ENCODE results near the gene ZNF579. TPM values are rescaled to one million over a fixed set of nuclear protein-coding genes. Genes with fewer than 3 reads are reported as not detected.
A peak's percentile ranks its signal among the peaks of the same experiment; 100 is the strongest.

The ZNF579 gene
- total and polyA plus RNA-seq, 9 of the 15 experiments (the other 6 are each of a cell fraction or from before 2014, with no cell fraction given), result 0.06 to 15.9 (median 1.6) TPM

GRCh38 chr19:55585658-55586339 is 5.2 kb upstream of the ZNF579 start:
- Histone ChIP-seq H3K27ac (ENCODE audit: extremely low read depth, low read depth, low read length) (no peak overlapping the region), H3K27me3 (ENCODE audit: control insufficient read depth in 2 of 2, insufficient read depth in 2 of 2, low read length in 2 of 2) (peaks cover 8 to 12% of the 10 kb centered on the region in 2 experiments; a peak in 4 of 5 replicates), H3K4me2 (ENCODE audit: insufficient read depth, low read length) (no peak overlapping the region), H3K36me3 (ENCODE audit: control insufficient read depth, insufficient read depth, low read length) (no peaks in the 10 kb centered on the region), H3K4me1 (replicated peaks in 1 of 2; ENCODE audit: control insufficient read depth in 2 of 2, insufficient read depth in 2 of 2, low read length in 2 of 2) (peaks cover 13 to 32% of the 10 kb centered on the region in 2 experiments; a peak in 3 of 5 replicates), H3K4me3 (no peak overlapping the region), H3K9me3 (replicated peaks; ENCODE audit: control insufficient read depth, insufficient read depth, low read depth, low read length) (no peaks in the 10 kb centered on the region), H3K9me1 (ENCODE audit: control insufficient read depth, insufficient read depth, low read length) (no peaks in the 10 kb centered on the region), H2AFZ (ENCODE audit: low read depth, low read length) (0 out of 2 replicates have a peak overlapping the region, but pooled peaks have one; percentile 28), H3K9ac (ENCODE audit: insufficient read depth in 1 of 2, low read depth in 2 of 2, low read length in 2 of 2) (no peak overlapping the region; a peak in 1 of 4 replicates), H3K79me2 (ENCODE audit: control insufficient read depth, insufficient read depth, low read length) (no peaks in the 10 kb centered on the region), H4K20me1 (replicated peaks; ENCODE audit: control insufficient read depth, insufficient read depth, low read length) (0 out of 2 replicates have a peak, but pooled peaks cover 6% of the 10 kb centered on the region)
- DNase-seq (ENCODE audit: extremely low read depth in 1 of 4, low spot score in 3 of 4) (peak in 2 of 4 experiments; percentile 50 to 52), ATAC-seq (no peak), FAIRE-seq (no peak)
- WGBS (ENCODE audit: insufficient coverage, low coverage, missing lambda C conversion rate), result 28% methylated on average over 30 of the region's 36 CpGs
- BruUV-seq (replicated peaks), result no TSS peak
- POLR2A ChIA-PET, result no interaction called here
- CTCF ChIA-PET (ENCODE audit: low intra/inter-chr PET ratio), result no interaction called here
- intact Hi-C loops (cut with micrococcal nuclease) (no loop called here), in situ Hi-C loops (cut with MboI) (no loop called here)
- TF ChIP-seq KAT7 (CRISPR knock-in tag; IDR thresholded peaks at IDR 0.05; ENCODE audit: borderline replicate concordance) (no peak), RAD51 (IDR thresholded peaks at IDR 0.05; ENCODE audit: borderline replicate concordance, low read depth) (0 out of 2 replicates have a peak, but pooled peaks have one; percentile 30), PKNOX1 (IDR thresholded peaks at IDR 0.05) (peak; percentile 82), VEZF1 (CRISPR knock-in tag; IDR thresholded peaks at IDR 0.05) (peak; percentile 56), ZBTB40 (IDR thresholded peaks at IDR 0.05) (no peak), ZBTB40 (CRISPR knock-in tag; IDR thresholded peaks at IDR 0.05) (no peak), TFE3 (CRISPR knock-in tag; IDR thresholded peaks at IDR 0.05) (peak; percentile 54)

Measured in K562 (cell line).